HG02973 (cell line): Measurements from ENCODE around the gene BLACAT1.
"Not testable (repeated sequence)": the region's sequence is repeated elsewhere in the genome, so short reads cannot be mapped to it uniquely, and the experiment has no call there.

ENCODE experiments used
- ATAC-seq: cut with Tn5 transposase; IDR thresholded peaks from one replicate; pipeline ENCODE4 v1.9.1; 2021; ENCODE audit warnings: moderate library complexity; ENCODE audit not compliant: unreplicated experiment

Gene BLACAT1

GRCh38 chr1:205484985-205485967 is 29.4 kb upstream of the BLACAT1 start:
- peak; percentile 55 for ATAC-seq

- no peak for ATAC-seq
These were observed 27.5 kb upstream of the BLACAT1 start for GRCh38 chr1:205483372-205483771.

GRCh38 chr1:205482587-205482986 is 26.7 kb upstream of the BLACAT1 start:
- ATAC-seq = not testable (repeated sequence)

GRCh38 chr1:205481629-205482151 is 25.8 kb upstream of the BLACAT1 start:
- ATAC-seq = no peak

GRCh38 chr1:205481218-205481617 is 25.4 kb upstream of the BLACAT1 start:
- ATAC-seq = no peak

GRCh38 chr1:205480349-205480985 is 24.6 kb upstream of the BLACAT1 start:
- no peak for ATAC-seq

- not testable (repeated sequence) for ATAC-seq
These were observed 23.1 kb upstream of the BLACAT1 start for GRCh38 chr1:205478985-205479384.

- no peak for ATAC-seq
These were observed 22.0 kb upstream of the BLACAT1 start for GRCh38 chr1:205477759-205478247.

GRCh38 chr1:205477121-205477758 is 21.4 kb upstream of the BLACAT1 start:
- no peak for ATAC-seq

- no peak for ATAC-seq
These were observed 20.8 kb upstream of the BLACAT1 start for GRCh38 chr1:205476648-205477047.

GRCh38 chr1:205475855-205476254 is 20.0 kb upstream of the BLACAT1 start:
- ATAC-seq = no peak

- no peak for ATAC-seq
These were observed 18.7 kb upstream of the BLACAT1 start for GRCh38 chr1:205474571-205474970.

- ATAC-seq = no peak
These were observed 18.1 kb upstream of the BLACAT1 start for GRCh38 chr1:205473966-205474365.

- ATAC-seq = no peak
These were observed 17.6 kb upstream of the BLACAT1 start for GRCh38 chr1:205473475-205473874.

- ATAC-seq = no peak
These were observed 17.0 kb upstream of the BLACAT1 start for GRCh38 chr1:205472737-205473441.

- ATAC-seq = no peak
These were observed 14.3 kb upstream of the BLACAT1 start for GRCh38 chr1:205470131-205470530.

- no peak for ATAC-seq
These were observed 10.9 kb upstream of the BLACAT1 start for GRCh38 chr1:205466595-205467220.

GRCh38 chr1:205465392-205465791 is 9.5 kb upstream of the BLACAT1 start:
- ATAC-seq = no peak

- no peak for ATAC-seq
These were observed 3.1 kb upstream of the BLACAT1 start for GRCh38 chr1:205458777-205459566.
